ENCODE data around the gene CAPZB. TPM values are rescaled to one million over a fixed set of nuclear protein-coding genes. Genes with fewer than 3 reads are reported as not detected.
A peak's percentile ranks its signal among the peaks of the same experiment; 100 is the strongest.

CAPZB gene
- polyA plus RNA-seq, 1 donor, result 217 TPM

DNA sequence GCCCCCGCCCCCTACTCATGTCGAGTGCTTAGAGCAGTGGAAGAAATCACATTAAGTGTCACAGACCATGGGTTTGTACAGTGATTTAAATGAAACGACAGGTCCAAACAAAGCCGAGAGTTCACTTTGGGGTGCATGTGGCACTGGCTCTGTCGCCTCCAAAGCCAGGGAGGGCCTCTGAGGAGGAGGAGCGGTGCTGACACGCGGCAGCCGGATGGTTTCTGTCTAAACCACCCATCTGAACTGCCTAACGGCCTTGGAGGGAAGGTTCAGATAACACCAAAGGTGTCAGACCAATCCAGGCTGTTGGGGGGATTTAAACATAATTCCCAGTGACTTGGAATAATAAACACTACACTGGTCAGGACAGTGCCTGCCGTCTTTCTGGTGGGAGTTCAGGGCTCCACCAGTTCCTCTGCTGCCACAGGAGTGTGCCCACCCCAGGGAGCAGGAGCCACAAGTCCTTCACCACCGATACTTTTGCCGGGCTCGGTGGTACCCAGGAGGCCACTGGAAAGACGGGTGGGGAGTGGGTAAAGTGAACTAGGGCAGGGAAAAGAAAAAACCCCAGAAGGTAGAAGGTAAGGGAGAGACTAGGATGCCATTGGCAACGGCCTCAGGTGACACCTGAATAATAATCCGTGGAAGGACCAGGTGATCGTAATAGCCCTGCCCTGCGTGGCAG, 95.0 kb downstream of the CAPZB start:
- peak; percentile 46 for DNase-seq

GRCh38 chr1:19388980-19389379, 96.4 kb downstream of the CAPZB start:
- DNase-seq, result no peak

GRCh38 chr1:19387045-19387467, 98.3 kb downstream of the CAPZB start:
- no peak for DNase-seq

DNA sequence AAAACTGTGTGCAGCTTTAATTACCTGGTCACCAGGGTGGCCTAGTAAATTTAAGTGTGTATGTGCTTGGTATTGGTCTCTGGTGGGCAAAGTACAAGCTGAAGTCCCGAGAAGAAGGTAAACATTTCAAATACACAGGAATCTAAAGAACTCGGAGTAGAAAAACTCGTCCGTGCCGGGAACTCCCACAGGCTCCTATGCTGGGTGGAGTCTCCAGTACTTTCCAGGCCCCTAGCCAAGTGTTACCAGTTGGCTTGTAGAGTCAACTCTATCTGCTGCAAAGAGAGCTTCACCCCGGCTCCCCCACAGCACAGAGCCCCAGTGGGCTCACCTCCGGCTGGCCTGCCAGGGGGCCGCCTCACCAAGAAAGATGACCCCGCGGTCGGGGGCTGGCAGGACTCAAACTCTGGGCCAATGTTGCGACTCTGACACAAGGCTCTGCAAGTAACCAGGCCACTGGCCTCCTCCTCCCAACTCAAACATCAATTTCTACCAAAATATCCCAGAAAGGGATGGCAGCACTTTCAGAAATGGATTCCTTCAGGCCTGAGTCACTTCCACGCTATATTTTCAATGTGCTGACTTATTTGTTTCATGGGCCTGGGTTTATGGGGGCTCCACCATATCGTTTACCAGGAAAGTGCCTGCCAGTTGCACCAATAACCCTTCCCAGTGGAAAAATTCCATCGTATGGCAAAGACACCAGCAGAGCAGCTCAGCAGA, 99.3 kb downstream of the CAPZB start:
- DNase-seq, result no peak

DNA sequence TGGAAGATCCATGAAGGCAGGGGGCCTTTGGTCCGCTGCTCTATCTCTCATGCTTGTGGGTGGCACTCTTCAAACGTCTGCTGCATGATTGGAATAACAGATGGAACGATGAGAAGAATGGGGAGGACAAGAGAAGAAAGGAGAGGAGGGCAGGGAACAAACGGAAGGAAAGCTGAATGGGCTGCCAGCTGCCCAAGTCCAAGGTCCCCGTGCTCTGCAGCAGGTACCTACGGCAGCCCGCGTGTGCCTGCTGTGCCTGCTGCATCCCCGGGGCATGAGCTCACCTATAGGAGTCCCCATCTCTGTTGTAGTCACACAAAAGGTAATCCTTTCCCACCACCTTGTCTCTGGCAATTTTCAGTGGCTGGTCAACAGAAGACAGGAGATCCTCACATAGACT, 100.1 kb downstream of the CAPZB start:
- no peak for DNase-seq

DNA sequence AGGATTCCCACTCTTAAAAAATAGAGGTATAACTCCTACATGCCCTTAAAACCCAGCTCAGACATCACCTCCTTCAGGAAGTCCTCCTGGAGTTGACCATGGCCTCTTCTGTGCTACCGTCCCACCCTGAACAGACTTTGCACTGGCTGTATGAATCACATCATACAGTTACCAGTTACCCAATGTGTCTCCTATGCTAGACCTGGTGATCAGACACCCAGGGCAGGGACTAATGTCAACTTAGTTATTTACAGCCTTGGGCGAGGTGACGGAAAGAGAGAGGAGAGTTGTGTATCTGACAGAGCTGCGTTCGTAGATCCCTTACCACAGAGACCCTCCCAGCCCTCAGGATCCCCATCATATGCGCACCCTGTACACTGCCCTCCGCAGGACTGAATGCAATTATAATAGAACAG, 100.6 kb downstream of the CAPZB start:
- DNase-seq, result no peak

- no peak for DNase-seq
Observed at GRCh38 chr1:19384113-19384512, 101.2 kb downstream of the CAPZB start.

- DNase-seq, result no peak
Observed at GRCh38 chr1:19382222-19382621, 103.1 kb downstream of the CAPZB start.

DNA sequence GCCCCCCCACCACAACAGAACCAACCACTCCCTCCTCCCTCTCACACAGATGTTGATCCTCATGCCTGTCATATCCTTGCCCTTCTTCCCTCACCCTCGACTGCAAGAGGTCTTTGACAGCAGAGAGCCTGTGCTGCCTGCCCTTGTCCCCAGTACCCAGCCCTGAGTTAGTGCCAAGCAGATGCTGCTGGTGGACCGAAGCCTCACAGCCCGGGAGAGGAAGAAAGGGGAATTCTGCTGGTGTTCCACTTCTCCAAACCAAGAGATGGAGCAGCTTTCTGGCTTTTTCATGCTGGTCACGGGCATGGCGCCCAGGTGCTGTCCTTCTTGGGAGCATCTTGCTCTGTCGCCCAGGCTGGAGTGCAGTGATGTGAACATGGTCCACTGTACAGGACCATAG, 104.1 kb downstream of the CAPZB start:
- DNase-seq, result no peak

DNA sequence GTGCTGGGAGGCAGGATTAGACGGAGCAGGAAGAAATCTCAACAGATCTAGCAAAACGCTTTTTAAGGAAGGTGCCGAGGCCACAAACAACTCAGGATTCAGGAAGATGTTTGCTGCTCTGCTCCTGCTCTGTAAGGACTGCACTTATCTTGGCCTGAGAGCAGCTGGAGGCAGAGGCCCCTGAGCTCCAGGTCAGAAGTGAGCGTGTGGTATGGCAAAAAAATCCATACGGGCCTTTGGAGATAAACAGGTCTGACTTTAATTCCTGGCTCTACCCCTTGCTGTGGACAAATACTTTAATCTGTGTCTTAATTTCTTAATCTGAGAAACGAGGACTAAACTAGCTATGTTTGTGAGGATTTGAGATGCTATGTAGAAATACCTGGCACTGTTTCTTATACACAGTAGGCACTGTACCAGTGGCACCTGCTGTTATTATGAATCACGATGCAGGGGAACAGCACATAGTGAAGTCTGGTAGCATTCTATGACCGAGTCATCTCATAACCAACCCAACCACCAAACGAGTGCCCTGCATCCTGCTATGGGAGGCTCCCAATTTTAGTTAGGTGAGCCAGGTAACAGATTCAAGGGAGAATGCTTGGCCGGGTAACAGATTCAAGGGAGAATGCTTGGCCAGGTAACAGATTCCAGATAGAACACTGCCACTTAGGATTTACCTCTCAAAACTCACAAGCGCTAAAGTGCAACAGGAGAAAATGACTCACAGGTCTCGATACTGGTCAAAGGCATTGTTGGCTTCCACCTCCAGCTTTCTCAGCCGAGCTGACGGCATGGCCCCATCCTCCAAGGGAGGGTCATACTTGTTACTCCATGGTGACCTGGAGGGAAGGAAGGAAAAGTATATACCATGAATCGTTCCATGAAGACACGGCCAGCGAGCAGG, 107.3 kb downstream of the CAPZB start:
- DNase-seq, result no peak

GRCh38 chr1:19376428-19377372, 108.6 kb downstream of the CAPZB start:
- no peak for DNase-seq

DNA sequence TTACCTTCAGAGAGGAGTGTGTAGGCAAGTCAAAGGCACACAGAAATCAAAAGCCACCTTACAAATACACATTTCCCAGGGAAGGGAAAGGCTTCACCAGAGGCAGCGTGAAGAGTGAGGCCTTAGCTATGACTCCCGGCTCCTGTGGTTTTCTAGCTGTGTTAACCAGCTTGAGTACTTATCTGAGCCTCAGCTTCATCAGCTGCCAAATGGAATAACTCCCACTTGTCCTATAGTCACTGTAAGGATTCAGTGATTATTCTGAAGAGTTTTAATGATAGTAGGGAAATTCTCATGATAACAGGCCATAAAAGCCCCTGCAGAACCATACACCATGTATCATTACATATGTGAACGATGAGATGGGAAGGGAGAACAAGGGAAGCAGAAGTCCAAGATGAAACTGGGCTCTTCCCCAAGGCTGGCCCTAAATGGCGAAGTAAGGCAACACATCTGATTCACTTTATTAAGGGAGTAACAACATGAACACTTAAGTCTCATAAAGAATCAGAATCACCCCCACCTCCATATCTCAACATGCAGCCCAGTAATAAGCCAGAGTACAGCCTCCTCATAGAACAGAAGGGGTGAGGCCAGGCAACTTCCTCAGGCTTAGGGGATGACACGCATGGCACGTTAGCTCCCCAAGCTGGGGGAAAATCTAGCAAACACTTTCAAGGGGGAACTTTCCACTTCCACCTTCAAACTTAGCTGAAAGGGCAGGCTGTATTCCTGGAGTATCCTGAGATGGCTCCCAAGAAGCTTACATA, 109.5 kb downstream of the CAPZB start:
- no peak for DNase-seq

GRCh38 chr1:19374926-19375325, 110.4 kb downstream of the CAPZB start:
- no peak for DNase-seq

DNA sequence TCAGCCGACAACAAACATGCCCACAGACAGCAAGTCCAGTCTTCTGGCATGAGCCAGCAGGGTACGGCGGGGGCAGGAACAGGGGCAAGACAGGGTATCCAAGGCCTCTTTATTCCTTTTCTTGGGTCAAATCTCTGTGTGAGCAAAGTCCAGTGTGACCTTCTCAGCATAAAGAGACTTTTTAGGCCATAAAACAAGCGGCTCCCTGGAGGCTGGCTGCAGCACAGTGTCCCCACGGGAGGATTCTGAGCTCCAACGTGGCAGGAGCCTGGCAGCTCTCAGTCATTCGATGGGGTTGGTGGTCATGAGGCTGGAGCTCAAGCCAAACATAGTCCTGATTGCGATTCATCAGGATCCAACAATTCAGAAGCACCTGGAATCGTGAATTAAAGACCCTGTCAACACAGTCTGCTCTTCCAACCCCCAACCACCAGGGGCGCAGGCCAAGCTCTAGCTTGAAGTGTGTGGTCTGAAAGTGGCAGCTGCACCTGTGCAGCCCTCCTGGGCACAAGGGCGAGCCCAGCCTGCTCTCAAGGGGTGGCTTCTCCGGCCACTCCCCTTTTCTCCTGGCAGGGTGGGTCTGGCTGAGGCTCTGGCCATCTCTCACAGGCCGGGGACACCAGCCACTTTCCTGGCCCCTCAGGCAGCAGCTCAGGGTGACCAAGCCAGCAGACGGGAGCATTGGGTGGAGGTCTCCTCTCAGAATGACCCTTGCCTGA, 111.1 kb downstream of the CAPZB start:
- no peak for DNase-seq

DNA sequence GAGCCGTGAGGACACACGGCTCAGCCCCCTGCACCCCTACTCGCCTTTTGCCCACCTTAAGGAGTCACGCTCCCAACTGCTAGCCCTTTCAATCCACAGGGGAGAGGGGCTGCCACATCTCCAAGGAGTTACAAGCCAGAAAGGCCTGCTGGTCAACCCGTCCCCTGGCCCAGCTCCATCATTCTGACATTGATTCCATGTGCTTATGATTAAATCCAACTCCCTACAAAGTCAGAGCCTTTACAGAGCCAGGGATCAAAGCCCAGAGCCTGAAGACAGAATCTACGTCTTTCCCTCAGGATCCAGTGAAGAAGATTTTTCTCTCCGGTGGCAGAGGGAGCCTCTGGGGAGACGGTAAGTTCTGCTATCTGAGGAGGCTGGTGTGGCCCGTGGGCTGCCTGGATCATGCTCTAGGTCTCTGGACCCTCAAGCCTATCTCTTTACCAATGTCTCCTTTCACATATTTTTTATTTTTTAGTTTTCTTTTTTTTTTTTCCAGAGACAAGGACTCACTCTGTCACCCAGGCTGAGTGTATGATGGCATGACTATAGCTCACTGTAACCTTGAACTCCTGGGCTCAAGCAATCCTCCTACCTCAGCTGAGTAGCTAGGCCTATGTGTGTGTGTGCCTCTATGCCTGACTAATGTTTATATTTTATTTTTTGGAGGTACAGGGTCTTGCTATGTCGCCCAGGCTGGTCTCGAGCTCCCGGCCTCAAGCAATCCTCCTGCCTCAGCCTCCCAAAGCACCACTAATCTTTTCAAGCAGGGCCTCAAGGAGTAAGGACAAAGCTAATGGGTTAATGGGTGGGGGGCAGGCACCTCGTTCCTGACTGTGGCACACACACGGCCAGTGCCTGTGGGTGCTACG, 111.9 kb downstream of the CAPZB start:
- DNase-seq, result no peak

DNA sequence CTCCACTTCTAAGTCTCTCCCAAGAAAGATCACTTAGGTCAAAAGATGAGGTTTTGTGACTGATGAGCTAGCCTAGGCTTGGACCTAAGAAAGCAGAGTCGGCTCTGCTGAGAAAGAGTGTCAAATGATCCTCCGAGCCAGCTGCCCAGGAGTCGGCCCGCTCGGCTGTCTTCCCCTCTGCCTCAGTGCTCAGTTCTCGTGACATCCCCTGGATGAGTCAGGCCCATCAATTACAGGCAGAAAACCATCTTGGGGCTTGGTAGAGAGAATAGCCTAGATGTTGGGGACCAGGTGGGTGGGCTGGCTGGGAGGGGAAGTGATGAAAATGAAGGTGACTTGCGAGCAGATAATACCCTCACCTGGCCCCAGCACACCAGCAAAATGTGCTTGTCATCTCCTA, 112.7 kb downstream of the CAPZB start:
- no peak for DNase-seq

DNA sequence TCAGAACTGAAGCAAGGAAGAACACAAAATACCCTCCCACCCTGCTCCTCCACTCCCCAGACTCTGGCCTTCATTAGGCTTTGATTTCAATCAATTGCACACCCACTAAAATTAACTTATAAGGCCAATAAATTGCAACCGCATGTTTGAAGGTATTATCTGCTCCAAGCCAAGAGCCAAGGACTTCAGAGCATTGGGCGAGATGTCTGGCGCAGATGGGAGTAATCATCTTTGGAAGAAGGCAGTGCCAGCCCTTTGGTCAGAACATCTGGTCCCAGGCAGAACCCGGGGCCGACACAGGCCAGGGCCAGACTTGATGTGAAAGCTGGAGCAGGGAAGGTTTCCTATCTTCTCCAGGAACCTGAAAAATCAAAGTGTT, 113.2 kb downstream of the CAPZB start:
- DNase-seq, result no peak

DNA sequence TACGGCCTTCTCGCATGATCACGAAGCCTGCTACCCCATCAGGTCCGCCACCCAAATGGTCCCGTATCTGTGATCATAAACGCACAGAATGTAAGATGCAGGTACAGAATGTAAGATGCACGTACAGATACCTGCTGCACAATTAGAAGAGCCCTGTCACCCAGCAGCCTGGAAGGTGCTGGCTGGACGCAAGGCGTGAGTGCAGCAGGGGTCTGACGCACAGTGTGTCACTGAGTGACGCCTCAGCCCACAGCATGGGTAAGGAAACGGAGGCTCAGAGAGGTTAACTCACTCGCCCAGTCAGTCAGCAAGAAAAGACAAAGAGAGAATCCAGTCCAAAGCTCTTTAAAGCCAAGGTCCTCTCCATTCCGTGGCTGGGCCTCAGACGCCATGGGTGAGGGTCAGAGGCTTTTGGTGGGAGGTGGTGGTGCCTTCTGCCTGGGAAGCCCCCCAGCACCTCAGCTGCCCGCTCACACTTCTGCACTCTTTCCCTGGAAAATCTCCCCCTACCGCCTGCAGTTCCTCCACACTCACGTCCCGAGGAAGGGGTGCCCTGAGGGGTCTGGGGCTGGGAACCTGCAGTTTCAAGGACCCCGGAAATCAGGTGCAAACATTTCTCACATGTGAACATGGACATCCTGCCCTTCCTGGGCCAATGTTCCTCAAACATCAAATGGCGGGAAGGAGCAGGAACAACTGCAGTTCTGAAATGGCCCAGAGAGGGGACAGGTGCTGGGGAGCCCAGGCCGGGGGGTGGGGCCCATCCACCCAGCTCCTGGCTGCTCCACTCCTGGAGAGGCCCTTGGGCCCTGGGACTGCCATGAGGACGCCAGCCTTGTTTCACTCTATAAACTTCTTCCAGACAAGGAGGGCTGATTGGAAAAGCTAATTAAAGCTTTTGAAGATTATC, 113.9 kb downstream of the CAPZB start:
- no peak for DNase-seq

Measured in left kidney (tissue), 2 donors.